Fibroblast of the aortic adventitia (primary cell): ENCODE data around the gene POLR1H. TPM values are rescaled to one million over a fixed set of nuclear protein-coding genes. Genes with fewer than 3 reads are reported as not detected.

Experiments used
- DNase-seq: peaks from one replicate; pipeline ENCODE4 v3.0.0-alpha.2; 2010; ENCODE audit warnings: low read depth
- H3K4me3 ChIP-seq: 2 replicates; pipeline ENCODE4 v1.5.1; 2011; ENCODE audit warnings: low read depth, mild to moderate bottlenecking, control low read depth, low read length, moderate library complexity
- small RNA-seq: library from RNA; depleted of rRNA; stranded (forward); fragments of <200 nt; gene quantifications from one replicate; pipeline ENCODE3, GENCODE V24; 2012
- total RNA-seq: library from RNA; depleted of rRNA; stranded (reverse); fragments of >200 nt; gene quantifications from 2 replicates; pipeline ENCODE4 v1.2.3, GENCODE V29; 2012; ENCODE audit warnings: low replicate concordance
- TF ChIP-seq, protein P1 (sequence below): IDR thresholded peaks from 2 replicates; pipeline ENCODE4 v1.5.1; 2011; ENCODE audit warnings: mild to moderate bottlenecking, low read length, control low read depth, inconsistent platforms; ENCODE audit not compliant: insufficient read depth

POLR1H gene
- total RNA-seq, 1 donor = 18.3 TPM

DNA sequence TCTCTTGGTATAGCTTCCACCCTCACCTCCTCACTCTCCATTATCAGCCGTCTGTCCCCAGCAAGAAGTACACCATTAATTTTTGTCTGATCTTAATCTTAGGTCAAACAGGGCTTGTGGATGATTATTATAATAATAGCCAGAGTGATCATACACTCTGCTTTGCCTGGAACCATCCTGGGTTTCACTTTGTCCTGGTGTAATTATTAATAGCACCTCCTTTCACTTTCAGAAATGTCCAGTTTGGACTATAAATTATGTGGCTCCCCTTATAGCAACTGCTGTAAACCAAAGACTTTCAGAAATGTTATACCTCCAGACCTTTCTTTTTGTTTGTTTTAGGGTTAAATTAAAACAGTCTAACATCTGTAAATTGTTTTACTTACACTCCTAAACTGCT is 52.8 kb downstream of the POLR1H start:
- TF ChIP-seq, protein P1, sequence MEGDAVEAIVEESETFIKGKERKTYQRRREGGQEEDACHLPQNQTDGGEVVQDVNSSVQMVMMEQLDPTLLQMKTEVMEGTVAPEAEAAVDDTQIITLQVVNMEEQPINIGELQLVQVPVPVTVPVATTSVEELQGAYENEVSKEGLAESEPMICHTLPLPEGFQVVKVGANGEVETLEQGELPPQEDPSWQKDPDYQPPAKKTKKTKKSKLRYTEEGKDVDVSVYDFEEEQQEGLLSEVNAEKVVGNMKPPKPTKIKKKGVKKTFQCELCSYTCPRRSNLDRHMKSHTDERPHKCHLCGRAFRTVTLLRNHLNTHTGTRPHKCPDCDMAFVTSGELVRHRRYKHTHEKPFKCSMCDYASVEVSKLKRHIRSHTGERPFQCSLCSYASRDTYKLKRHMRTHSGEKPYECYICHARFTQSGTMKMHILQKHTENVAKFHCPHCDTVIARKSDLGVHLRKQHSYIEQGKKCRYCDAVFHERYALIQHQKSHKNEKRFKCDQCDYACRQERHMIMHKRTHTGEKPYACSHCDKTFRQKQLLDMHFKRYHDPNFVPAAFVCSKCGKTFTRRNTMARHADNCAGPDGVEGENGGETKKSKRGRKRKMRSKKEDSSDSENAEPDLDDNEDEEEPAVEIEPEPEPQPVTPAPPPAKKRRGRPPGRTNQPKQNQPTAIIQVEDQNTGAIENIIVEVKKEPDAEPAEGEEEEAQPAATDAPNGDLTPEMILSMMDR = no peak
- no peak for DNase-seq
- H3K4me3 ChIP-seq = no peak overlapping the region

Small RNA genes lying within 50 kb of the gene (small RNA-seq; reads per million reads assigned to genes)
- gene RF02218 (not detected), gene RF02219 (not detected), gene RF02220 (not detected)

Other genes starting within 250 kb of the POLR1H start
- gene HLA-G, start 233.4 kb upstream of the POLR1H start, total RNA-seq = not detected in 2 replicates
- 184 and 391 TPM in 2 replicates for gene HLA-A, start 118.7 kb upstream of the POLR1H start, total RNA-seq
- gene PPP1R11, start 5.9 kb downstream of the POLR1H start, total RNA-seq = 19.0 and 52.5 TPM in 2 replicates
- gene RNF39, start 14.5 kb downstream of the POLR1H start, total RNA-seq = not detected in 2 replicates
- not detected in 2 replicates for gene TRIM31, start 51.8 kb downstream of the POLR1H start, total RNA-seq
- not detected in 2 replicates for gene TRIM40, start 74.9 kb downstream of the POLR1H start, total RNA-seq
- not detected in 2 replicates for gene TRIM10, start 99.9 kb downstream of the POLR1H start, total RNA-seq
- not detected in 2 replicates for gene TRIM15, start 102.3 kb downstream of the POLR1H start, total RNA-seq
- gene TRIM26, start 152.1 kb downstream of the POLR1H start, total RNA-seq = 32.4 and 41.9 TPM in 2 replicates